Measurements from ENCODE around the gene TPCN1.

DNA sequence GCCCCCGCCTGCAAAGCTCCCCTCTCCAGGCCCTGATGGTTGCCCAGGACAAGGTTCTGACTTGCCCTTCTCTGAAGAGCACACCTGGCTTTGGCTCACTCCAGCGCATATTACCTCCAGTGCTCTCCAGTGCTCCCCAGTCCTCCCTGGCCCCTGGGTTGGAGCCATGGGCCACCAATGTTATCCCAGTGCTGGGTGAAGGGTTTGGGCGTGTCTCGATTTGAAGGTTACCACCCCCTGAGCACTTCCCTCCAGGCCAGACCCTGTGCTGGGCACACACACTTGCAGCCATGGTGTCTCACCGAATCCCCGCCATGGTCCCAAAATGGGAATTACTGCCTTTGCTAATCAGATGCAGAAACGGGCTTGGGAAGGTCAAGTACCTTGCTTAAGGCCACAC is 24.7 kb upstream of the TPCN1 start:
- TF ChIP-seq, protein P1, sequence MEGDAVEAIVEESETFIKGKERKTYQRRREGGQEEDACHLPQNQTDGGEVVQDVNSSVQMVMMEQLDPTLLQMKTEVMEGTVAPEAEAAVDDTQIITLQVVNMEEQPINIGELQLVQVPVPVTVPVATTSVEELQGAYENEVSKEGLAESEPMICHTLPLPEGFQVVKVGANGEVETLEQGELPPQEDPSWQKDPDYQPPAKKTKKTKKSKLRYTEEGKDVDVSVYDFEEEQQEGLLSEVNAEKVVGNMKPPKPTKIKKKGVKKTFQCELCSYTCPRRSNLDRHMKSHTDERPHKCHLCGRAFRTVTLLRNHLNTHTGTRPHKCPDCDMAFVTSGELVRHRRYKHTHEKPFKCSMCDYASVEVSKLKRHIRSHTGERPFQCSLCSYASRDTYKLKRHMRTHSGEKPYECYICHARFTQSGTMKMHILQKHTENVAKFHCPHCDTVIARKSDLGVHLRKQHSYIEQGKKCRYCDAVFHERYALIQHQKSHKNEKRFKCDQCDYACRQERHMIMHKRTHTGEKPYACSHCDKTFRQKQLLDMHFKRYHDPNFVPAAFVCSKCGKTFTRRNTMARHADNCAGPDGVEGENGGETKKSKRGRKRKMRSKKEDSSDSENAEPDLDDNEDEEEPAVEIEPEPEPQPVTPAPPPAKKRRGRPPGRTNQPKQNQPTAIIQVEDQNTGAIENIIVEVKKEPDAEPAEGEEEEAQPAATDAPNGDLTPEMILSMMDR (IDR thresholded peaks at IDR 0.05): no peak
- TF ChIP-seq, protein P2, sequence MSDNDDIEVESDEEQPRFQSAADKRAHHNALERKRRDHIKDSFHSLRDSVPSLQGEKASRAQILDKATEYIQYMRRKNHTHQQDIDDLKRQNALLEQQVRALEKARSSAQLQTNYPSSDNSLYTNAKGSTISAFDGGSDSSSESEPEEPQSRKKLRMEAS (CRISPR knock-in tag; IDR thresholded peaks at IDR 0.05): no peak
- TF ChIP-seq NFATC4 (CRISPR knock-in tag; IDR thresholded peaks at IDR 0.05) (no peak), JUN (CRISPR knock-in tag; IDR thresholded peaks at IDR 0.05) (no peak), CBFB (CRISPR knock-in tag; IDR thresholded peaks at IDR 0.05; ENCODE audit: low read depth) (no peak), FOXK1 (CRISPR knock-in tag; IDR thresholded peaks at IDR 0.05) (no peak), NR3C1 (CRISPR knock-in tag; conservative IDR thresholded peaks at IDR 0.05; ENCODE audit: low read depth) (no peak), TP53 (CRISPR knock-in tag; IDR thresholded peaks at IDR 0.05) (no peak), ZNF263 (CRISPR knock-in tag; IDR thresholded peaks at IDR 0.05; ENCODE audit: low read depth) (peak; percentile 67; the same call in 1 of the 2 replicates)
- TF ChIP-seq, protein P3, sequence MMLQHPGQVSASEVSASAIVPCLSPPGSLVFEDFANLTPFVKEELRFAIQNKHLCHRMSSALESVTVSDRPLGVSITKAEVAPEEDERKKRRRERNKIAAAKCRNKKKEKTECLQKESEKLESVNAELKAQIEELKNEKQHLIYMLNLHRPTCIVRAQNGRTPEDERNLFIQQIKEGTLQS (CRISPR knock-in tag; conservative IDR thresholded peaks at IDR 0.05): no peak
- TF ChIP-seq, protein P4, sequence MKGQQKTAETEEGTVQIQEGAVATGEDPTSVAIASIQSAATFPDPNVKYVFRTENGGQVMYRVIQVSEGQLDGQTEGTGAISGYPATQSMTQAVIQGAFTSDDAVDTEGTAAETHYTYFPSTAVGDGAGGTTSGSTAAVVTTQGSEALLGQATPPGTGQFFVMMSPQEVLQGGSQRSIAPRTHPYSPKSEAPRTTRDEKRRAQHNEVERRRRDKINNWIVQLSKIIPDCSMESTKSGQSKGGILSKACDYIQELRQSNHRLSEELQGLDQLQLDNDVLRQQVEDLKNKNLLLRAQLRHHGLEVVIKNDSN (CRISPR knock-in tag; IDR thresholded peaks at IDR 0.05): no peak
- TF ChIP-seq, protein P5, sequence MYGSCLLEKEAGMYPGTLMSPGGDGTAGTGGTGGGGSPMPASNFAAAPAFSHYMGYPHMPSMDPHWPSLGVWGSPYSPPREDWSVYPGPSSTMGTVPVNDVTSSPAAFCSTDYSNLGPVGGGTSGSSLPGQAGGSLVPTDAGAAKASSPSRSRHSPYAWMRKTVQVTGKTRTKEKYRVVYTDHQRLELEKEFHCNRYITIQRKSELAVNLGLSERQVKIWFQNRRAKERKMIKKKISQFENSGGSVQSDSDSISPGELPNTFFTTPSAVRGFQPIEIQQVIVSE (CRISPR knock-in tag; IDR thresholded peaks at IDR 0.05; ENCODE audit: borderline replicate concordance): no peak
- TF ChIP-seq, protein P6, sequence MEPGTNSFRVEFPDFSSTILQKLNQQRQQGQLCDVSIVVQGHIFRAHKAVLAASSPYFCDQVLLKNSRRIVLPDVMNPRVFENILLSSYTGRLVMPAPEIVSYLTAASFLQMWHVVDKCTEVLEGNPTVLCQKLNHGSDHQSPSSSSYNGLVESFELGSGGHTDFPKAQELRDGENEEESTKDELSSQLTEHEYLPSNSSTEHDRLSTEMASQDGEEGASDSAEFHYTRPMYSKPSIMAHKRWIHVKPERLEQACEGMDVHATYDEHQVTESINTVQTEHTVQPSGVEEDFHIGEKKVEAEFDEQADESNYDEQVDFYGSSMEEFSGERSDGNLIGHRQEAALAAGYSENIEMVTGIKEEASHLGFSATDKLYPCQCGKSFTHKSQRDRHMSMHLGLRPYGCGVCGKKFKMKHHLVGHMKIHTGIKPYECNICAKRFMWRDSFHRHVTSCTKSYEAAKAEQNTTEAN (CRISPR knock-in tag; IDR thresholded peaks at IDR 0.05): no peak
